ENCODE results near the gene MLLT1.
A peak's percentile ranks its signal among the peaks of the same experiment; 100 is the strongest.

Gene MLLT1

GRCh38 chr19:6210721-6211600 lies 68.8 kb downstream of the MLLT1 start:
- DNase-seq (ENCODE audit: low spot score) (no peak), FAIRE-seq (no peak)

- FAIRE-seq = no peak
- DNase-seq (ENCODE audit: low spot score) = no peak
Measured at GRCh38 chr19:6210091-6210490, 69.7 kb downstream of the MLLT1 start.

GRCh38 chr19:6209680-6210079 lies 70.1 kb downstream of the MLLT1 start:
- DNase-seq (ENCODE audit: low spot score) = no peak
- FAIRE-seq = no peak

DNA sequence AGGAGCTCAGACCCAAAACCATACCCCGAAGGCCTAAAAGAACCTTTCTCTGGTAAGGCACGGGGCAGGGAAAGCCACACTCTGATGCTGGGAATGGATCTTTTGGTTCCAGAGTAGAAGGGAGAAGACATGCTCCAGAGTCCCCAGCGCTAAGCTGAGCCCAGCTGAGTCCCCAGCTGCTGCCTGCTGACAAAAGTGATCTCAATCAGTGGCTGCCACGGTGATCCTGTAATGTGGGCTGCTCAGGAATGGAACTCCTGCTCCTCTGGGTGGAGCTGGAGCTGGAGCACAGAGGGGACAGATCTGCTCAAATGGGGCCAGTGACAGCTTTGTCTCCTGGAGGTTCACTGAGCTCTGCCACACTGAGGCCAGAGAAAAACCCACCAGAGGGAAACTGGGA lies 70.5 kb downstream of the MLLT1 start:
- DNase-seq (ENCODE audit: low spot score) = no peak

GRCh38 chr19:6204866-6205723 lies 74.7 kb downstream of the MLLT1 start:
- FAIRE-seq = no peak
- no peak for DNase-seq (ENCODE audit: low spot score)

More for the DNA sequence above, 70.5 kb downstream of the MLLT1 start:
- no peak for FAIRE-seq

DNA sequence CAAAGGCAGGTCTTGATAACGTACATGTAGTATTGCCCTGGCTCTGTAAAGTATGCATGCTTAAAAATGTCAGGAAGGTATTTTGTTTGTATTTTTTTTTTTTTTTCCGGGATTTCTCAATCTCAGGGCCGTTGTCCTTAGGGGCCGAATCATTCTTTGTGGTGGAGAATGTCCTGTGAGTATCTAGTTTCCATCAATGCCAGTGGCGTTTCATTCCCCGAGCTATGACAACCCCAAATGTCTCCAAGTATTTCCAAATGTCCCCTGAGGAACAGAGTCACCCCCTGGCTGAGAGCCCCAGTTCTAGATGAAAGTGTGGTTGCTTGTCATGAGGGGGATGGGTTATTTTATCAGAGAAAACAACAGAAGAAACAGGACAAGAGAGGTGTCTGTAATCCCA lies 75.6 kb downstream of the MLLT1 start:
- DNase-seq (ENCODE audit: low spot score) (no peak), FAIRE-seq (no peak)

DNA sequence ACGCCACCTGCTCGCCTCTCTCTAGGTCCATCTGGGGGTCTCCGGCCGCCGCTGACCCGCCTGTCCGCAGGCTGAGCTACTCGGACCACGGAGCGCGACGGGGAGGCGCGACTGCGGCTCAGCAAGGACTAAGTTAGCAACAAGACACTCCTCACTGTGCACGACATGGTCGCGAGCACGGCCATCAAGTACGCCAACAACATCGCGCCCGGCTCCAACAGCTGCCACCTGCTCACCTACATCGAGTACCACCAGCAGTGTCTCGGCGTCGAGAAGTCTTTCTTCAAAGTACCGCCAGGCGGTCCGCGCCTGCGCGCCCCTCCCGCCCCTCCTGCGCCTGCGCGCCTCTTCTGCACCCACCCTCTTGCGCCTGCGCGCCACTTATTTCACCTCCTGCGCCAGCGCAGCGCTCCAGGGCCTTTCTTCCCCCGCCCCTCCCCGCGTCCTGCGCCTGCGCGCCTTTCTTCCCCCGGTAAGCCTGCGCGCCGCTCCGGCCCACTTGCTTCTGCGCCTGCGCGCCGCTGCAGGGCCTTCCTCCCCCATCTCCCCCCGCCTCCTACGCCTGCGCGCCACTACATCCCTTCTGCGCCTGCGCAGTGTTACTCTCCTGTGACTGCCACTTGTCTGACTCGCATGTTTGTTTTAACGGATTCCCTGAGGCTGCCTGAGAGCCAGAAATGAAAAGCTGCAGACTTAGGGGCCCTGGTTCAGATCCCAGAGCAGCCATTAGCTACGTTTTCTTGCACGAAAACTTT lies 80.4 kb downstream of the MLLT1 start:
- FAIRE-seq (peak; percentile 37), DNase-seq (ENCODE audit: low spot score) (peak; percentile 98)

GRCh38 chr19:6198896-6199239 lies 80.9 kb downstream of the MLLT1 start:
- DNase-seq (ENCODE audit: low spot score) (no peak), FAIRE-seq (no peak)

- no peak for FAIRE-seq
- no peak for DNase-seq (ENCODE audit: low spot score)
Measured at GRCh38 chr19:6196361-6196760, 83.4 kb downstream of the MLLT1 start.

DNA sequence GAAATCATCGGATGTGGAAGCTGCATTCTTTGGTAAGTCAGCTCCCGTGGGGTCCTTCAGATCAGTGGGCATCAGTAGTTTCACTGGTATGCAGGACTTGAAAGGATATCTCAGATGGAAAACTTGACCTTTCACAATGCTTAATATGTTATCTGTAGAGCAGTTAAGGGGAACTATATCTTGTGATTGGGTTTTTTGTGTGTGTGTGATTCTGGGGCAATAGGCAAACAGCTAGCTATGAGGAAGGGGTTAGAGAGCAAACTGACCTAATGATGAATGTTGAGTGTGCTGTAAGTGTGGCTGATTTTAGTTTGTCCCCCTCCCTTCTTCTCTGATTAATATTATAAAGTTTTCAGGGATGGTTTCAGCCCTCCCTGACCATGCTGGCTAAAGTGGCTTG lies 91.0 kb downstream of the MLLT1 start:
- no peak for DNase-seq (ENCODE audit: low spot score)
- no peak for FAIRE-seq

- FAIRE-seq (no peak), DNase-seq (ENCODE audit: low spot score) (no peak)
Measured at GRCh38 chr19:6187374-6187773, 92.4 kb downstream of the MLLT1 start.

DNA sequence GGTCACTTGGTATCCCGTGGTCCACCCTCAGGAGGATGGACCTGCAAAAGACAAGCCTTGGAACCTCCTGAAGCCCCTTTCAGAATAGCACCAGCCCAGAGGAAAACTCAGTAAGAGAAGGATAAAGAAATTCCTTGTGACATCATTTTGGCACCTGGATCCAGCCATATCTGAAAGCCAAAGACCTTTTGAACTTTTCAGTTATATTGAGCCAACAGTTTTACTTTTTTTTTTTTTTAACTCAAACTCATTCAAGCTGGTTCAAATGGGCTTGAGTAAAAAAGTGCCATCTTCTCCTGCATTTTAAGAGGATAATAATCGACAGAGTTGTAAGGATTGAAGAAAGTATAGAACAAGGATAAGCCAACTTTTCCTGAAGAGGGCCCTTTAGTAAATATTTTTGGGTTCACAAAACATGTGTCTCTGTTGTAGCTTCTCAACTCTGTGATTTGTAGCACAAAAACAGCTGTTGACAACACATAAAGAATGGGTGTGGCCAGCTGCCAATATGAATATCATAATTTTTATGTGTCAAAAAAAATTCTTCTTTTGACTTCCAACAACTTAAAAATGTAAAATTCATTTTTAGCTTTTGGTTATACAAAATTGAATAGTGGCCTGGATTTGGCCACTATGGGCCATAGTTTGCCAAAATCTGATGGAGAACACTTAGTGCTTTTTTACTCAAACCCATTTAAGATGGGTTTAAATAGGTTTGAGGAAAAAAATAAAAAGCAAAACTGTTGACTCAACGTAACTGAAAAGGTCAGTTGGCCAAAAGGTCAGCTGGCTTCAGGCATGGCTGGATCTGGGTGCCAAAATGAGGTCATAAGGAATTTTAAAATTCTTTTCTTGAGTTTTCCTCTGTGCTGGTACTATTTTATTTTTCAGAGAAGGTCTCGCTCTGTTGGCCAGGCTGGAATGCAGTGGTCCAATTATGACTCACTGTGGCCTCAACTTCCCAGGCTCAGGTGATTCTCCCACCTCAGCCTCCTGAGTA lies 93.6 kb downstream of the MLLT1 start:
- FAIRE-seq = no peak
- DNase-seq (ENCODE audit: low spot score) = no peak

- DNase-seq (ENCODE audit: low spot score) = no peak
- no peak for FAIRE-seq
Measured at GRCh38 chr19:6185093-6185834, 94.5 kb downstream of the MLLT1 start.

DNA sequence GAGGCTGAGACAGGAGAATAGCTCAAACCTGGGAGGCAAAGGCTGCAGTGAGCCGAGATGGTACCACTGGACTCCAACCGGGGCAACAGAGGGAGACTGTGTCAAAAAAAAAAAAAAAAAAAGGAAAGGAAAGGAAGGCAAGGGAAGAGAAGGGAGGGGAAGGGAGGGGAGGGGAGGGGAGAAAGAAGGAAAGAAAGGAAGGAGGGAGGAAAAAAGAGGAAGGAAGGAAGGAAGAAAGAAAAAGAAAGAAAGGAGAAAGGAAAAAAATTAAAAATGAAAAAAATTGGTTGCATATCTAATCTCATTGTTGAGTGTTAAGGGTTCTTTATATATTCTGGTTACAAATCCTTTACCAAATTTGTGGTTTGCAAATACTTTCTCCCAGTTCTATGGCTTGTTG lies 98.7 kb downstream of the MLLT1 start:
- no peak for DNase-seq (ENCODE audit: low spot score)
- FAIRE-seq = no peak

GRCh38 chr19:6173190-6173589 lies 106.6 kb downstream of the MLLT1 start:
- DNase-seq (ENCODE audit: low spot score) = no peak
- no peak for FAIRE-seq

- no peak for FAIRE-seq
Measured at GRCh38 chr19:6172074-6172863, 107.5 kb downstream of the MLLT1 start.

GRCh38 chr19:6167115-6167514 lies 112.7 kb downstream of the MLLT1 start:
- no peak for DNase-seq (ENCODE audit: low spot score)
- FAIRE-seq = no peak

More at GRCh38 chr19:6172074-6172863, 107.5 kb downstream of the MLLT1 start:
- DNase-seq (ENCODE audit: low spot score) = no peak

GRCh38 chr19:6164906-6165531 lies 114.8 kb downstream of the MLLT1 start:
- no peak for FAIRE-seq
- no peak for DNase-seq (ENCODE audit: low spot score)

All from urothelium cell line (cell line).